H9 (cell line): Measurements from ENCODE around the gene GRIA1. TPM values are rescaled to one million over a fixed set of nuclear protein-coding genes. Genes with fewer than 3 reads are reported as not detected.

ENCODE experiments used
- DNase-seq: peaks from one replicate; pipeline ENCODE4 v3.0.0-alpha.2; 2017
- H2AFZ ChIP-seq: one replicate; pipeline ENCODE4 v1.6.1; 2013; ENCODE audit warnings: mild to moderate bottlenecking, low read length, control low read depth, moderate library complexity
- H2AK5ac ChIP-seq: 2 replicates; pipeline ENCODE4 v1.6.1; 2013; ENCODE audit warnings: low read length, control low read depth, mixed read lengths; ENCODE audit not compliant: insufficient read length
- H2BK120ac ChIP-seq: one replicate; pipeline ENCODE4 v1.6.1; 2013; ENCODE audit warnings: low read depth, mild to moderate bottlenecking, low read length, control low read depth, inconsistent platforms; ENCODE audit not compliant: poor library complexity, severe bottlenecking
- H2BK12ac ChIP-seq: 2 replicates; pipeline ENCODE4 v1.6.1; 2013; ENCODE audit warnings: low read length, control low read depth, mixed read lengths, low read depth; ENCODE audit not compliant: insufficient read length
- H2BK15ac ChIP-seq: 2 replicates; pipeline ENCODE4 v1.6.1; 2013; ENCODE audit warnings: low read depth, low read length, control low read depth
- H2BK20ac ChIP-seq: one replicate; pipeline ENCODE4 v1.6.1; 2013; ENCODE audit warnings: low read depth, mild to moderate bottlenecking, low read length, control low read depth, inconsistent platforms; ENCODE audit not compliant: poor library complexity, severe bottlenecking
- H2BK5ac ChIP-seq: 2 replicates; pipeline ENCODE4 v1.6.1; 2013; ENCODE audit warnings: low read length, control low read depth, mixed read lengths; ENCODE audit not compliant: insufficient read length
- H3K14ac ChIP-seq: 2 replicates; pipeline ENCODE4 v1.6.1; 2013; ENCODE audit warnings: low read length, control low read depth; ENCODE audit not compliant: insufficient read depth
- H3K18ac ChIP-seq: 2 replicates; pipeline ENCODE4 v1.6.1; 2013; ENCODE audit warnings: low read depth, mild to moderate bottlenecking, mixed read lengths, low read length, control low read depth; ENCODE audit not compliant: insufficient read length
- H3K23ac ChIP-seq: 2 replicates; pipeline ENCODE4 v1.6.1; 2013; ENCODE audit warnings: low read length, control low read depth, mixed read lengths, low read depth; ENCODE audit not compliant: insufficient read length
- H3K23me2 ChIP-seq: 2 replicates; pipeline ENCODE4 v1.6.1; 2013; ENCODE audit warnings: low read depth, mild to moderate bottlenecking, mixed read lengths, low read length, control low read depth; ENCODE audit not compliant: insufficient read length, poor library complexity, severe bottlenecking
- H3K27ac ChIP-seq: 2 replicates; pipeline ENCODE4 v1.5.1; 2013; ENCODE audit warnings: low read length, control low read depth, mixed read lengths, low read depth; ENCODE audit not compliant: insufficient read length
- H3K27me3 ChIP-seq: 2 replicates; pipeline ENCODE4 v1.6.1; 2013; ENCODE audit warnings: low read length, control low read depth, inconsistent platforms; ENCODE audit not compliant: insufficient read depth
- H3K4ac ChIP-seq: 2 replicates; pipeline ENCODE4 v1.6.1; 2013; ENCODE audit warnings: low read depth, mild to moderate bottlenecking, control low read depth, inconsistent platforms, low read length, moderate library complexity
- H3K4me1 ChIP-seq: 2 replicates; pipeline ENCODE4 v1.6.1; 2013; ENCODE audit warnings: low read length, control low read depth, inconsistent platforms; ENCODE audit not compliant: insufficient read depth
- H3K4me2 ChIP-seq: 2 replicates; pipeline ENCODE4 v1.6.1; 2013; ENCODE audit warnings: low read length, control low read depth, mixed read lengths; ENCODE audit not compliant: insufficient read length, insufficient read depth
- H3K56ac ChIP-seq: 2 replicates; pipeline ENCODE4 v1.6.1; 2013; ENCODE audit warnings: low read depth, mild to moderate bottlenecking, mixed read lengths, low read length, control low read depth; ENCODE audit not compliant: insufficient read length
- H3K79me1 ChIP-seq: 2 replicates; pipeline ENCODE4 v1.6.1; 2013; ENCODE audit warnings: low read depth, mild to moderate bottlenecking, moderate library complexity, low read length, control low read depth, inconsistent platforms; ENCODE audit not compliant: insufficient read depth, poor library complexity, severe bottlenecking
- H3K79me2 ChIP-seq: 2 replicates; pipeline ENCODE4 v1.6.1; 2013; ENCODE audit warnings: low read length, control low read depth, inconsistent platforms; ENCODE audit not compliant: insufficient read depth
- H3K9ac ChIP-seq: 2 replicates; pipeline ENCODE4 v1.6.1; 2013; ENCODE audit warnings: low read length, control low read depth, mixed read lengths; ENCODE audit not compliant: insufficient read length; ENCODE audit errors: extremely low read depth
- H3K9me3 ChIP-seq: one replicate; pipeline ENCODE4 v1.6.1; 2013; ENCODE audit warnings: low read depth, low read length, inconsistent platforms; ENCODE audit not compliant: control insufficient read depth
- H3T11ph ChIP-seq: one replicate; pipeline ENCODE4 v1.6.1; 2013; ENCODE audit warnings: mild to moderate bottlenecking, low read length, control low read depth, inconsistent platforms
- H4K20me1 ChIP-seq: one replicate; pipeline ENCODE4 v1.6.1; 2013; ENCODE audit not compliant: control insufficient read depth, insufficient read length, insufficient read depth
- H4K5ac ChIP-seq: 2 replicates; pipeline ENCODE4 v1.6.1; 2013; ENCODE audit warnings: low read depth, mild to moderate bottlenecking, mixed read lengths, low read length, control low read depth; ENCODE audit not compliant: insufficient read length
- H4K8ac ChIP-seq: replicated peaks from 2 replicates; pipeline ENCODE4 v1.6.1; 2013; ENCODE audit warnings: low read length, control low read depth, mixed read lengths, low read depth; ENCODE audit not compliant: insufficient read length
- H4K91ac ChIP-seq: 2 replicates; pipeline ENCODE4 v1.6.1; 2013; ENCODE audit warnings: low read depth, mild to moderate bottlenecking, moderate library complexity, mixed read lengths, low read length, control low read depth; ENCODE audit not compliant: insufficient read length
- H3K27ac Mint-ChIP-seq, 3 experiments: 2 replicates in 2 of 3; 3 replicates in 1 of 3; pipeline ENCODE4 v1.8.0; 2020 to 2021; ENCODE audit warnings: mixed read lengths in 3 of 3, mild to moderate bottlenecking in 1 of 3, moderate library complexity in 1 of 3
- H3K27me3 Mint-ChIP-seq: 2 replicates; pipeline ENCODE4 v1.8.0; 2021; ENCODE audit warnings: low read depth, mild to moderate bottlenecking, moderate library complexity, mixed read lengths
- H3K36me3 Mint-ChIP-seq, 3 experiments: 2 replicates in 2 of 3; 3 replicates in 1 of 3; pipeline ENCODE4 v1.8.0; 2020 to 2021; ENCODE audit warnings: low read depth in 3 of 3, mixed read lengths in 3 of 3; ENCODE audit not compliant: insufficient read depth in 1 of 3
- H3K4me1 Mint-ChIP-seq, 2 experiments: 2 replicates each; pipeline ENCODE4 v1.8.0; 2020; ENCODE audit warnings: mixed read lengths in 2 of 2
- H3K4me3 Mint-ChIP-seq, 2 experiments: 2 replicates in 1 of 2; 3 replicates in 1 of 2; pipeline ENCODE4 v1.8.0; 2020 to 2021; ENCODE audit warnings: mild to moderate bottlenecking in 2 of 2, mixed read lengths in 2 of 2, moderate library complexity in 1 of 2
- H3K9me3 Mint-ChIP-seq, 2 experiments: 2 replicates in 1 of 2; 3 replicates in 1 of 2; pipeline ENCODE4 v1.8.0; 2020; ENCODE audit warnings: mild to moderate bottlenecking in 2 of 2, mixed read lengths in 2 of 2, moderate library complexity in 1 of 2
- WGBS: extraction: QIAGEN DNeasy Blood & Tissue Kit; methylation state at CpG from one replicate; pipeline ENCODE4 v1.1.7; 2013; ENCODE audit warnings: missing lambda C conversion rate, low lambda C conversion rate, mixed read lengths; ENCODE audit not compliant: insufficient read length; ENCODE audit errors: extremely low coverage; 5-methylcytosine and 5-hydroxymethylcytosine counted together
- total RNA-seq: library from RNA; stranded (reverse); gene quantifications from 2 replicates; pipeline ENCODE4 v1.2.1, GENCODE V29; 2021
- TF ChIP-seq, protein P1 (sequence below): fragments of 200-600 bp; sonication (generic); conservative IDR thresholded peaks from 3 replicates; pipeline ENCODE4 v1.8.0; 2021; ENCODE audit warnings: antibody characterized with exemption, mild to moderate bottlenecking

Gene GRIA1
- total RNA-seq, 1 experiment from 2014 or later, result 0.52 TPM

DNA sequence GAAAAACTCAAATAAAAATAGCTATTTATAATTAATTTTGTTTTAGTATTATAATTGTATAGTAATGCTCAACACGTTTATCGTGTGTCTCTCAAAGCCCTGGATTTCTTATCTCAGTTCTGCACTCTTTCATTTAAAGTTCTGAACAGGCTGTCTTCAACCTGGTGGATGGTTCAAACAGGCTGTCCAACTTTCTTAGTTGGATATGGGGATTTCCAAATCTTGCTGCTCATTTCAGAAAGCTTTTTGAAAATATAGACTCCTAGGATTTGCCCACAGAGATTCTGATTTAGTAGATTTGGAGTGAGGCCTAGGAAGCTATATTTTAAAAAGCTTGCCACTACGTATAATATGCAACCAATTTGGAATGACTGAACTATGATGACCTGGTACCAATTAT, 120.3 kb downstream of the GRIA1 start:
- no peak overlapping the region for H2AFZ ChIP-seq
- no CpG with 5 or more reads among the region's 3 CpGs for WGBS
- H3K9ac ChIP-seq, result no peak overlapping the region
- no peak overlapping the region for H2BK120ac ChIP-seq
- no peak overlapping the region for H3K56ac ChIP-seq
- no peak overlapping the region for H3K27ac Mint-ChIP-seq
- H3K9me3 ChIP-seq, result no peaks in the 10 kb centered on the region
- no peak for DNase-seq
- no peak overlapping the region for H3K4me3 Mint-ChIP-seq
- no peak overlapping the region for H3K4me2 ChIP-seq
- TF ChIP-seq, protein P1, sequence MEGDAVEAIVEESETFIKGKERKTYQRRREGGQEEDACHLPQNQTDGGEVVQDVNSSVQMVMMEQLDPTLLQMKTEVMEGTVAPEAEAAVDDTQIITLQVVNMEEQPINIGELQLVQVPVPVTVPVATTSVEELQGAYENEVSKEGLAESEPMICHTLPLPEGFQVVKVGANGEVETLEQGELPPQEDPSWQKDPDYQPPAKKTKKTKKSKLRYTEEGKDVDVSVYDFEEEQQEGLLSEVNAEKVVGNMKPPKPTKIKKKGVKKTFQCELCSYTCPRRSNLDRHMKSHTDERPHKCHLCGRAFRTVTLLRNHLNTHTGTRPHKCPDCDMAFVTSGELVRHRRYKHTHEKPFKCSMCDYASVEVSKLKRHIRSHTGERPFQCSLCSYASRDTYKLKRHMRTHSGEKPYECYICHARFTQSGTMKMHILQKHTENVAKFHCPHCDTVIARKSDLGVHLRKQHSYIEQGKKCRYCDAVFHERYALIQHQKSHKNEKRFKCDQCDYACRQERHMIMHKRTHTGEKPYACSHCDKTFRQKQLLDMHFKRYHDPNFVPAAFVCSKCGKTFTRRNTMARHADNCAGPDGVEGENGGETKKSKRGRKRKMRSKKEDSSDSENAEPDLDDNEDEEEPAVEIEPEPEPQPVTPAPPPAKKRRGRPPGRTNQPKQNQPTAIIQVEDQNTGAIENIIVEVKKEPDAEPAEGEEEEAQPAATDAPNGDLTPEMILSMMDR, result no peak
- no peaks in the 10 kb centered on the region for H3K23me2 ChIP-seq
- no peak overlapping the region for H3K14ac ChIP-seq
- H3K9me3 Mint-ChIP-seq, result no peaks in the 10 kb centered on the region
- no peak overlapping the region for H4K5ac ChIP-seq
- peaks cover 4 to 9% of the 10 kb centered on the region in 2 experiments; a peak in 3 of 4 replicates for H3K4me1 Mint-ChIP-seq
- no peak overlapping the region for H3T11ph ChIP-seq
- no peak overlapping the region for H3K18ac ChIP-seq
- H2BK12ac ChIP-seq, result no peak overlapping the region
- no peak overlapping the region for H2BK15ac ChIP-seq
- no peaks in the 10 kb centered on the region for H3K79me2 ChIP-seq
- no peak overlapping the region for H2AK5ac ChIP-seq
- no peaks in the 10 kb centered on the region for H3K79me1 ChIP-seq
- H3K36me3 Mint-ChIP-seq, result no peaks in the 10 kb centered on the region
- H3K27me3 Mint-ChIP-seq, result no peaks in the 10 kb centered on the region
- H3K4ac ChIP-seq, result no peak overlapping the region
- no peak overlapping the region for H4K91ac ChIP-seq
- H3K4me1 ChIP-seq, result no peaks in the 10 kb centered on the region
- no peaks in the 10 kb centered on the region for H3K27me3 ChIP-seq
- no peak overlapping the region for H3K27ac ChIP-seq
- no peaks in the 10 kb centered on the region for H4K20me1 ChIP-seq
- no peak overlapping the region for H2BK5ac ChIP-seq
- no peak overlapping the region for H3K23ac ChIP-seq
- H2BK20ac ChIP-seq, result no peak overlapping the region
- no peak overlapping the region for H4K8ac ChIP-seq
